GM18505 (cell line): ENCODE measurements around the gene FCHSD2.
"Not testable (repeated sequence)": the region's sequence is repeated elsewhere in the genome, so short reads cannot be mapped to it uniquely, and the experiment has no call there.

Experiments
- ATAC-seq: cut with Tn5 transposase; IDR thresholded peaks from one replicate; pipeline ENCODE4 v1.9.1; 2021; ENCODE audit not compliant: unreplicated experiment
- POLR2A ChIP-seq: IDR thresholded peaks from 4 replicates; pipeline ENCODE4 v1.6.1; 2011; ENCODE audit warnings: borderline replicate concordance; ENCODE audit not compliant: insufficient read depth, insufficient read length; ENCODE audit errors: extremely low read depth

FCHSD2 gene

DNA sequence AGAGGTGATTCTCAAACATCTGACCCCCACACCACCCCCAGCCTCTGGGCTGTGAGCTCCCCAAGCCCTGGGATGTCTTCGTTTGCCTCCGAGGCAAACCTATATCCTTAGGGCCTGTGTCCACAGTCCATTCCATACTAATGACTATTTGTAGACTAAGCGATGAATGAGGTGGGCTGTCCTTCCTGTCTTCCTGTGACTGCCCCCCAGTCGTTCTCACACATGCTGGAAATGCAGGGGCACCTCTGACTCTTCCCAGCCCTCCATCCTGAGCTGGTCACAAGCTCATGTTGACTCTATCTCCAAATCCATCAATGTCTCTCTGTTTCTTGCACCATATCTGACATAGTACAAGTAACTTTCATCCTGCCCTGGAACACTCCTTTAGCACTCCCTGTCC lies 323.1 kb downstream of the FCHSD2 start:
- no peak for TF ChIP-seq POLR2A
- ATAC-seq = no peak

GRCh38 chr11:72817966-72818365 lies 324.2 kb downstream of the FCHSD2 start:
- TF ChIP-seq POLR2A = no peak
- no peak for ATAC-seq

- ATAC-seq = no peak
- no peak for TF ChIP-seq POLR2A
These were observed 325.6 kb downstream of the FCHSD2 start for GRCh38 chr11:72816404-72816990.

DNA sequence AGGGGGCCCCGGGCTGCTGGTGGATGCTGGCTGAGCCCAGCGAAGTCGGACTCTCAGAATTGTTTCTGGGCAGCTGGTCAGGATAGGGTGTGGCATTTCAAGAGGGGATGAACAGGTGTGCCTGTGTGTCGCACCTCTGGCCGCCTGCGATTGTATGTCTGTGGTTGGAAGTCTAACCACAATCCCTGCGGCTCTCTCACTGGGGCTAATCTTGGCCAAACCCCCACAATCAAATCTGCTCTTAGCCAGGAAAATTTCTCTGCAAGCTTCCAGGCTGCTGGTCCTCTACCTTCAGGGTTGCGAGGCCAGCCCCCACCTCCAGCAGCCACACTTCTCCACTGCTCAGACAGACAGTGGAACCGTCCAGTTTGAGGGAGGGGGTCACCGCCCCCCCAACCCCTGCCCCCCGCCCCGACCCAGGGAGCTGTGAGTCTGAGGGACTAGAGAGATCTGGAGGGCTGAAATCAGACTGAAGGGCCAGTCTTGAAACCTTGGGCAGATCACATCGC lies 327.0 kb downstream of the FCHSD2 start:
- peak; percentile 9 for ATAC-seq
- TF ChIP-seq POLR2A = peak; percentile 34

DNA sequence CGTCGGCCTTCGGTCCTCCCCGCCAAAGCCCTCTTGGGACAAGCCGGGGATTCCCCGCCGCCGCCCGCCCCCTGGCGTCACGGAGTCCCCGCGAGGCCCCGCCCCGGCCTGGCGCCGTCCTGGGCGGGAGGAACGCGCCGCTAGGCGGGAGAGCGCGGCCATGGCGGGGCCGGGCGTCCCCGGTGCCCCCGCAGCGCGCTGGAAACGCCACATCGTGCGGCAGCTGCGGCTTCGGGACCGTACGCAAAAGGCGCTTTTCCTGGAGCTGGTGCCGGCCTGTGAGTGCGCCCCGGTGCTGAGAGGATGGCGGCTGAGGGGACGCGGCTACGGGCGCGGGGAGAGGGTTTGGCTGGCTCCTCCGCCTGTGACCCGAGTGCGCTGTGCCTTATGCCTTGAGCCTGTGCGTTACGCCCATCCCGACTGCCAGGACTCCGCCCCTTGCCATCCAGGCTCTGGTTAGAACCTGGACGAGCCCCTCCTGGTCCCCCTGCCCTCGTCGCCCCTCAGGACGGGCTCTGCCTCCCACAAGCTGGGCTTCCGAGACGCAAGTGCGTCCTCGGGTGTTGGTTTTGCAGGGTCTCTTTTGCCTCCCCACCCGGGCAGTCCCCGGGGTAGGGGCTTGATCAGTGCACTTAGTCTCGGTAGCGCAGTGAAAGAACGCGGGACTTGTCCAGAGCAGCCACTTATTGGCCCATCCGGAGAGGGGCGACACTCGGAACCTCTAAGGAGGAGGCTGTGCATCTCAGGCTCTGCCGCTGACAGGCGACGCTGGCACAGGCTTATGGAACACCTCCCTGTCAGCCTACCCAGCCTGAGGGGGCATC lies 327.6 kb downstream of the FCHSD2 start, which contains the start of gene ATG16L2:
Gene ATG16L2 (plus strand): TSS at position 126 of the 824 bp plus-strand sequence. CDS start 35 bp downstream, at position 161.
- peak; percentile 56 for ATAC-seq
- TF ChIP-seq POLR2A = peak; percentile 64

- ATAC-seq = peak; percentile 46
- peak; percentile 95 for TF ChIP-seq POLR2A
These were observed 328.3 kb downstream of the FCHSD2 start for GRCh38 chr11:72813740-72814285.

DNA sequence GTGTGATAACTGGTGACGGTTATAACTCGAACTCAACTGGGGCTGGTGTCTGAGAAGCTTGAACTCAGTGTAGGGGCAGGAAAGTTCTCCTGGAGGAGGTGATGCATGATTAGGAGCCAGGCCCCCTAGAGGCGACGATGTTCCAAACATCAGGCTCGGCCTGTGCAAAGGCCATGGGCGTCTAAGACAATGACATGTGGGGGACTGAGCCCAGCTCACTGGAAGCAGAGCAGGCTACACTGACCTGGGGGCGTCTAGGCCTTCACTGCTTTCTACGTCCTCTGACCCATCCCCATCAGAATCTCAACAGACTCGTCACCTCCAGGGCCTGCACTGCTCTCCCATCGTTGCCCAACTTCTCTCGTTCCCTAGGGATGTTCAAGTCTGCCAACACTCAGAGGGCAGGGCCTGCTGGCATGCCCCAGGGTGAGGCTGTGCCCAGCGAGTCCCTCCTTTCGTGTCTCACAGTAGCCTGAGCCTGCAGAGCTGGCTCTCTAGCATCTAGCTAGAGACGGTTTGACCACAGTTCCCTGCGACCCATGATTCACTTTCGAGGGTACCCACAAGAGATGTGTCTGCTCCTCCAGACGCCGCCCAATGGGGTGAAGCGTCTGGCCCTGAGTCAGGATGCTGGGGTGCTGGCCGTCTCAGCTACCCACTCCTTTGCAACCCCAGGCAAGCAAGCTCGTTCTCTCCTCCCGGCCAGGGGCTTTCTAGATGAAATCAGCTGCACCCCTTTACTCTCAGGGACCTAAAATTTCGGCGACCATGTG lies 329.0 kb downstream of the FCHSD2 start:
- peak; percentile 48 for TF ChIP-seq POLR2A
- no peak for ATAC-seq

GRCh38 chr11:72812604-72812966 lies 329.5 kb downstream of the FCHSD2 start:
- no peak for TF ChIP-seq POLR2A
- ATAC-seq = no peak

GRCh38 chr11:72811686-72812085 lies 330.4 kb downstream of the FCHSD2 start:
- not testable (repeated sequence) for ATAC-seq

DNA sequence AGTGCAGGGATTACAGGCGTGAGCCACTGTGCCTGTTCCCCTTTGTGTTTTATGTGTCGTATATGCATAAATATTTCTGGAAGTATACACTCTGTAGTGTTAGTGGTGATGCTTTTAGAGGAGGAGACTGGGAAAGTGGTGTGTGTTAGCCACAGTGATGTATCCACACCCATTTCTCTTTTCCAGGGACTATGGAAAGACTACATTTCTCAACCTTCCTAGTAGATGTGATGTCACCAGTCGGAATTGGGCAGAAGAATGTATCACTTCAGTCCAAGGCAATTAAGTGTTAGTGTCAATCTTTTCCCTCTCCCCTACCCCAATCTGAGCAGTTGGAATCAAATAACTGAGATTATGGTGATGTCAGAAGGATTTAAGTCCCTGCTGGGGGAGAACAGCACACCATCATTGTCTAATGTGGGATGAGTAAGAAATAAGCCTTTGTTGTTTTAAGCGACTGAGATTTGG lies 333.8 kb downstream of the FCHSD2 start:
- no peak for TF ChIP-seq POLR2A

DNA sequence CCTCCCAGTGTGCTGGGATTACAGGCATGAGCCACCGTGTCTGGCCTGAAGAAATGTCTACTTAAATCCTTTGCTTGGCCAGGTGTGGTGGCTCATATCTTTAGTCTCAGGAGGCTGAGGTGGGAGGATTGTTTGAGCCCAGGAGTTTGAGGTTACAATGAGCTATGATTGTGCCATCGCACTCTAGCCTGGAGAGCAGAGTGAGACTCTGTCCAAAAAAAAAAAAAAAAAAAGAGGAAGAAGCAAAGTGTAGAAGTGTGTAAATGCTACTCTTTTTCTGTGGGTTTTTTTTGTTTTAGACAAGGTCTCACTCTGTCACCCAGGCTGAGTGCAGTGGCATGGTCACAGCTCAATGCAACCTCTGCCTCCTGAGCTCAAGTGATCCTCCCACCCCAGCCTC lies 334.3 kb downstream of the FCHSD2 start:
- no peak for ATAC-seq
- TF ChIP-seq POLR2A = no peak

More for the DNA sequence above, 333.8 kb downstream of the FCHSD2 start:
- no peak for ATAC-seq

- no peak for ATAC-seq
- no peak for TF ChIP-seq POLR2A
These were observed 335.0 kb downstream of the FCHSD2 start for GRCh38 chr11:72807021-72807693.

DNA sequence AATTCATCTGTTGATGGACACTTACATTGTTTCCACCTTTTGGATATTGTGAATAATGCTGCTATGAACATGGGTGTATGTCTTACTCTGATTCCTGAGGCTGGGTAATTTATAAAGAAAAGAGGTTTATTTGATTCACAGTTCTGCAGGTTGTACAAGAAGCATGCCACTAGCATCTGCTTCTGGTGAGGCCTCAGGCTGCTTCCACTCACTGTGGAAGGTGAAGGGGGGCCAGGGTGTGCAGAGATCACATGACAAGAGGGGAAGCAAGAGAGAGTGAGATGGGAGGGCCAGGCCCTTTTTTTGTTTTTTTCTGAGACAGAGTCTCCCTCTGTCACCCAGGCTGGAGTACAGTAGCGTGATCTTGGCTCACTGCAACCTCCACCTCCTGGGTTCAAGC lies 335.7 kb downstream of the FCHSD2 start:
- ATAC-seq = not testable (repeated sequence)
